ENCODE results near the gene KDELR3.

The KDELR3 gene

DNA sequence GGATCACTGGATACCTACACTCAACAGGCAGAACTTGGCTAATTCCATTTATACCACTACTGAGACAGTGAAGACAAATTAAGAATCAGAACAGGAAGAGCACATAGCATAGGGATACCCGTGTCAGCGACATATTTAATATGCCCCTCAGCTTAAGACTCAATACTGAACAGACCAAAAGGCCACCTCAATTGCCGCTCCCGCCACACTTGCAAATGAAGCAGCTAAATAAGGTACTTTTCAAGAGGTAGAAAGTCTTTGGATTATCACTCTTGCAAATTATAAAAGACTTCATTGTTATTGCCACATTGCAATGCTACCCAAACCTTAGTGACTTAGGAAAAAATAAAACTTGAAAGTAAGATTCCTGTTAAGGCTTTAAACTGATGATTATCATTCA is 35.1 kb downstream of the KDELR3 start:
- TF ChIP-seq, protein P1, sequence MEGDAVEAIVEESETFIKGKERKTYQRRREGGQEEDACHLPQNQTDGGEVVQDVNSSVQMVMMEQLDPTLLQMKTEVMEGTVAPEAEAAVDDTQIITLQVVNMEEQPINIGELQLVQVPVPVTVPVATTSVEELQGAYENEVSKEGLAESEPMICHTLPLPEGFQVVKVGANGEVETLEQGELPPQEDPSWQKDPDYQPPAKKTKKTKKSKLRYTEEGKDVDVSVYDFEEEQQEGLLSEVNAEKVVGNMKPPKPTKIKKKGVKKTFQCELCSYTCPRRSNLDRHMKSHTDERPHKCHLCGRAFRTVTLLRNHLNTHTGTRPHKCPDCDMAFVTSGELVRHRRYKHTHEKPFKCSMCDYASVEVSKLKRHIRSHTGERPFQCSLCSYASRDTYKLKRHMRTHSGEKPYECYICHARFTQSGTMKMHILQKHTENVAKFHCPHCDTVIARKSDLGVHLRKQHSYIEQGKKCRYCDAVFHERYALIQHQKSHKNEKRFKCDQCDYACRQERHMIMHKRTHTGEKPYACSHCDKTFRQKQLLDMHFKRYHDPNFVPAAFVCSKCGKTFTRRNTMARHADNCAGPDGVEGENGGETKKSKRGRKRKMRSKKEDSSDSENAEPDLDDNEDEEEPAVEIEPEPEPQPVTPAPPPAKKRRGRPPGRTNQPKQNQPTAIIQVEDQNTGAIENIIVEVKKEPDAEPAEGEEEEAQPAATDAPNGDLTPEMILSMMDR (IDR thresholded peaks at IDR 0.05; ENCODE audit: low read depth, low read length, missing control alignments): no peak
- DNase-seq (ENCODE audit: extremely low read depth, low read depth): no peak
- peak overlapping the region; percentile 94 for H3K4me3 ChIP-seq (replicated peaks; ENCODE audit: low read depth, low read length)

DNA sequence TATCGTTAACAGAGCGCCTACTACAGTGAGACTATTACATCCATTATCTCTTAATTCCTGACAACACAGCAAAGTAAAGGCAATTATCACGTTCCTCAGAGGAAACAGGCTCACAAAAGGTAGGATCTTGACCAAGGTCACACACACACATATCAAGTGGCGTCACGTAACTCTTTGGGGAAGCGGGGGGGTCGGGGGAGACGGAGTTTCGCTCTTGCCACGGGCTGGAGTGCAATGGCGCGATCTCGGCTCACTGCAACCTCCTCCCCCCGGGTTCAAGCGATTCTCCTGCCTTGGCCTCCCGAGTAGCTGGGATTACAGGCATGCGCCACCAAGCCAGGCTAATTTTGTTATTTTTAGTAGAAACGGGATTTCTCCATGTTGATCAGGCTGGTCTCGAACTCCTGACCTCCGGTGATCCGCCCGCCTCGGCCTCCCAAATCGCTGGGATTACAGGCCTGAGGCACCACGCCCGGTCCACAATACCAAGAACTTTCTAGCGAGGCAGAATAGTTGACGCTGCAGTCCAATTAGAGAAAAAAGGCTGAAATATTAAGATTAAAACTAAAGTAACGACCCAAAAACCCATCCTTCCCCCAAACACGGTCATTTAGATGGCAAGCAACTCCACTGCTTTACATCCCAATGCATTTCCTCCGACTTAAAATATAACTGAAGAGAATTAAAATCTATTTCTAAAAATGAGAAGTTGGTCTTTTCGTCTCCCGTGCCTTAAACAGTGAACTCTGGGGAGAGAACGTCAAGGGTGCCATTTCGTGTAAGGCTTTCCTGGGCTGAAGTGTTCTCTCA is 37.0 kb downstream of the KDELR3 start:
- peak overlapping the region; percentile 94 for H3K4me3 ChIP-seq (replicated peaks; ENCODE audit: low read depth, low read length)
- DNase-seq (ENCODE audit: extremely low read depth, low read depth): no peak
- TF ChIP-seq, protein P1 (IDR thresholded peaks at IDR 0.05; ENCODE audit: low read depth, low read length, missing control alignments): no peak

DNA sequence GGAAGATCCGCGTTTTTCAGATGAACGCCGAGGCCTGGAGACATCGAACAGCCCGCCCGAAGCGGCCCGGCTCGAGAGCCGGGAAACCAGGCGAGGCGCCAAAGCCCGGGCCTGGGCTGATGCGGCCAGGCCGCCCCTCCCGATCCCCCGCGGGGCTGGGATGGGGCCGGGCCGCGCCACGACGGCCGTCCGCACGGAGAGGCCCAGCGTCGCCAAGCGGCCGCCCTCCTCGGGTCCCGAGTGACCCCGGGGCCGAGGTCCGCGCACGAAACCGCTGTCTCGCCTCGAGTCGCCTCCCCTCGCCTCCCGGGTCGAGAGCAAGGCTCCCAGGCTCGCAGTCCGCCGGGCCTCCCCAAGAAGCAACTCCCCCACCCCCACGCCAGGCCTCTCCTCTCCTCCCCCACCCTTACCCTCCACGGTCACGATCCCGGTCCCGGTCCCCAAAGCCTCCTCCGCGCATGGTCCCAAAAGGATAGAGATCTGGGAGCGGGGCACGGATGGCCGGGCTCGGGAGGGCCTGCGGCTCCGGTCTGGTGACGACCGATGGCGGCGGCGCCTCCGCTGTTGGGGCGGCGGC is 37.7 kb downstream of the KDELR3 start:
- no peak for DNase-seq (ENCODE audit: extremely low read depth, low read depth)
- TF ChIP-seq, protein P1 (IDR thresholded peaks at IDR 0.05; ENCODE audit: low read depth, low read length, missing control alignments): no peak
- peak overlapping the region; percentile 94 for H3K4me3 ChIP-seq (replicated peaks; ENCODE audit: low read depth, low read length)

DNA sequence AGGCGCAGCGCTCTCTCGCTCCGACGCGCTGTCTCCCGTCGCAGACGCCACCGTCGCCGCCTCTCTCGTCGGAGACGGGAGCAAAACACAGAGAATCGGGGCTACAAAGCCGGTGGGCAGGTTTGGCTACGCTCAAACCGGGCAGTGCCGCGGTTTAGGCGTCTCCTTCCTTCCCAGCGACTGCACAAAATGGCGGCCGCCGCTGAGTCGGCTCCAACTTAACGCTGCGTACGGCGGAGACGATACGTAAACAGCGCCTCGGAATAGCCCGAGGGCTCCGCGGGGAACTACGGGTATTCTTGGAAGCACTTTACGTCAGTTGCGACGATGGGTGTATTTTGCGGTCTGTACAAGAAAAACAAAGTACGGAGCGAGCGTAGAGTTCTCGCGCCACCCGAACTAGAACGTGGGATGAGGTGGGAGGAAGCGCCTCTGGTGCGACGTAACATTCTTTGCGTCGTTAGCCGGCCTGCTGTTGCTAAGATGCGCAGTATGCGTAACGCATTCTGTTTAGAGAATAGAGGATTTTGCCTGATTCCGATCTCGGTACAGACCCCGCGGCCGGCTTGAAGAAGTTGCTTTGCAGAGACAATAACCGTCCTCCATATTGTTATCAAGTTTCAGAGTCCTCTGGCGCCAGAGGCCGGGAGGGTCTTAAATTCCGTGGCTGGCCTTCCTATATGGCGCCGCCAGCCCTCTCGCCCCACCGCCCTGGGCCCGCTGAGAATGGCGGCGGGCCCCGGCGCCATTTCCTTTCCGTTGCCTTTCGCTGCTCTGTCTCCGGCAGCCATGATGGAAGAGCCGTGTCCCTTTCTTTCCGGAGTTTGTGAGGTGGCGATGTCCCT is 38.4 kb downstream of the KDELR3 start, which contains the start of gene DDX17:
DDX17 (minus strand) TSS at position 194 of the 845 bp plus-strand sequence.
- H3K4me3 ChIP-seq (replicated peaks; ENCODE audit: low read depth, low read length): peak within 1 kb of the TSS; percentile 94
- peak; percentile 92 for DNase-seq (ENCODE audit: extremely low read depth, low read depth)
- TF ChIP-seq, protein P1 (IDR thresholded peaks at IDR 0.05; ENCODE audit: low read depth, low read length, missing control alignments): no peak

DNA sequence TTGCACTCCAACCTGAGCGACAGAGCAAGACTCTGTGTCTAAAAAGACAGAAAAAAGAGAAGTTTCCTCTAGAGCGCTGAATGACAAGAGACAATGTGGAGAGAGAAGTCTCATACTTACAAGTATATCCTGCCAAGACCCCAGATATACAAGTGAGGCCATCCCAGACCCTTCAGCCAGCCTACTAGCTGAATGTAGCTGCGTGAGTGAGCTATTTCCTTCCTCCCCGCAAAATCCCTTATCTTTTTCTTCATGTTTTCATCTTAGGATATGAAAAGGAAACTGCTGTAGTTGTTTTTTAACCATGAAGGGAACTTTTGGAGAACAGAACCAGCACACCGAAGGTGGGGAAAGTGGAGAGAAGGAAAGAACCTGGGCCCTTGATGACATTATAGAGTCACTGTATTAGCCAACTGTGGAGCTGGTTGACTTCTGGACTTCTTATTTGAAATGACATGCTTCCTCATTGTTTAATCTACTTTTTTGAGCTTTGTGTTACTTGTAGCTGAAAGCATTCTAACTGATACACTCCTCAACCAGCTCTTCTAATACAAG is 42.6 kb downstream of the KDELR3 start:
- TF ChIP-seq, protein P1 (IDR thresholded peaks at IDR 0.05; ENCODE audit: low read depth, low read length, missing control alignments): no peak
- no peak overlapping the region for H3K4me3 ChIP-seq (replicated peaks; ENCODE audit: low read depth, low read length)
- DNase-seq (ENCODE audit: extremely low read depth, low read depth): no peak

DNA sequence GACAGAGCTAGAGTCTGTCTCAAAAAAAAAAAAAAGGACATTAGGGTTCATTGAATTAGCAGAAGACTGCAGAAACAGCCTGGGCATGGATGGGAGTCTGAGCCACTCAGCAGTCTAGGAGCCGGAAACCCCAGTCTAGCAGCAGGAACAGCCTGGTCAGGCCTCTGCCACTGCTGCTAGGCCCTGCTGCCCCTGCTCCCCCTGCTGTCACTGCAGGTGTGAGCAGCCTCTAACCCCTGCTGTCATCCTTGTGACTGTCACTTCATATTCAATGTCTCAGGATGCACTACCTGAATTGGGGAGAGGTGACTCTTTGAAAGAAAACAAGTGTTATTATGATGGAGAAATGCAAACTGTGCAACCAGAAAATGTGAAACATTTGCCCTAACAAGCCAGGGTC is 45.2 kb downstream of the KDELR3 start:
- TF ChIP-seq, protein P1 (IDR thresholded peaks at IDR 0.05; ENCODE audit: low read depth, low read length, missing control alignments): no peak
- H3K4me3 ChIP-seq (replicated peaks; ENCODE audit: low read depth, low read length): no peak overlapping the region
- DNase-seq (ENCODE audit: extremely low read depth, low read depth): no peak

Measured in HFF-Myc (cell line).